Activated CD8-positive, alpha-beta T cell treated with anti-CD3 and anti-CD28 coated beads, Interleukin-2, amount 10 ng/mL, durations not matched to agents 7 days and 5 days (primary cell): ENCODE results near the gene PDGFRB. TPM values are rescaled to one million over a fixed set of nuclear protein-coding genes. Genes with fewer than 3 reads are reported as not detected.

Source experiments
- ATAC-seq: fragments of 150-1000 bp; cut with Tn5 transposase; one replicate; pipeline ENCODE4 v1.10.0; 2021; ENCODE audit warnings: moderate library complexity
- CTCF ChIA-PET: fragments of 350-600 bp; sonication (Branson Sonifier 250); formaldehyde crosslinking; loops from one replicate; lab custom pipeline; 2021; ENCODE audit warnings: antibody characterized with exemption; lab: Charles Lee
- POLR2A ChIA-PET: fragments of 350-600 bp; sonication (Branson Sonifier 250); formaldehyde crosslinking; loops from one replicate; lab custom pipeline; 2021; ENCODE audit warnings: antibody characterized with exemption; lab: Charles Lee
- DNase-seq: peaks from one replicate; pipeline ENCODE4 v3.0.0-alpha.2; 2020
- H3K27ac Mint-ChIP-seq: one replicate; pipeline ENCODE4 v1.8.0; 2021; ENCODE audit warnings: mild to moderate bottlenecking, mixed read lengths
- H3K27me3 Mint-ChIP-seq: one replicate; pipeline ENCODE4 v1.8.0; 2021; ENCODE audit warnings: low read depth, mixed read lengths
- H3K36me3 Mint-ChIP-seq: one replicate; pipeline ENCODE4 v1.8.0; 2021; ENCODE audit warnings: low read depth, mixed read lengths
- H3K4me1 Mint-ChIP-seq: one replicate; pipeline ENCODE4 v1.8.0; 2021; ENCODE audit warnings: low read depth, mixed read lengths
- H3K4me3 Mint-ChIP-seq: one replicate; pipeline ENCODE4 v1.8.0; 2021; ENCODE audit warnings: mild to moderate bottlenecking, mixed read lengths
- H3K9me3 Mint-ChIP-seq: one replicate; pipeline ENCODE4 v1.8.0; 2022; ENCODE audit warnings: mixed read lengths; ENCODE audit not compliant: insufficient read depth
- total RNA-seq, 2 experiments: library from RNA; stranded (reverse); gene quantifications; one replicate each; pipeline ENCODE4 v1.2.3, GENCODE V29; 2021

The PDGFRB gene
- total RNA-seq, 2 experiments from 2014 or later, result 47.0 to 49.0 TPM

- Mint-ChIP-seq H3K27ac (no peak overlapping the region), H3K36me3 (no peaks in the 10 kb centered on the region), H3K9me3 (no peaks in the 10 kb centered on the region), H3K4me1 (peaks cover 1% of the 10 kb centered on the region), H3K27me3 (peaks cover 12% of the 10 kb centered on the region), H3K4me3 (no peak overlapping the region)
- POLR2A ChIA-PET, result no interaction called here
- peak; percentile 4 for DNase-seq
- no peak for ATAC-seq
- CTCF ChIA-PET, result no interaction called here
Measured at GRCh38 chr5:150073677-150074076, 82.0 kb downstream of the PDGFRB start.

GRCh38 chr5:150073086-150073625, 82.5 kb downstream of the PDGFRB start:
- DNase-seq (no peak), ATAC-seq (no peak)
- Mint-ChIP-seq H3K36me3 (no peaks in the 10 kb centered on the region), H3K4me1 (peaks cover 5% of the 10 kb centered on the region), H3K27me3 (peaks cover 8% of the 10 kb centered on the region), H3K27ac (no peak overlapping the region), H3K9me3 (no peaks in the 10 kb centered on the region), H3K4me3 (no peak overlapping the region)
- CTCF ChIA-PET, result no interaction called here
- POLR2A ChIA-PET, result no interaction called here

- DNase-seq, result no peak
- no peaks in the 10 kb centered on the region for H3K9me3 Mint-ChIP-seq
- CTCF ChIA-PET, result no interaction called here
- no peak for ATAC-seq
- no peaks in the 10 kb centered on the region for H3K36me3 Mint-ChIP-seq
- POLR2A ChIA-PET, result interaction anchor here (0.9 kb wide), 1 partner anchor 27 kb away, joined by 4 read pairs; no protein-coding TSS in a partner anchor
- no peak overlapping the region for H3K27ac Mint-ChIP-seq
- peaks cover 5% of the 10 kb centered on the region for H3K27me3 Mint-ChIP-seq
- no peak overlapping the region for H3K4me3 Mint-ChIP-seq
- peaks cover 26% of the 10 kb centered on the region for H3K4me1 Mint-ChIP-seq
Measured at GRCh38 chr5:150070821-150071220, 84.8 kb downstream of the PDGFRB start.

GRCh38 chr5:150069672-150070627, 85.7 kb downstream of the PDGFRB start:
- Mint-ChIP-seq H3K27ac (no peak overlapping the region), H3K4me3 (no peak overlapping the region), H3K36me3 (no peaks in the 10 kb centered on the region), H3K4me1 (peaks cover 26% of the 10 kb centered on the region), H3K9me3 (no peaks in the 10 kb centered on the region), H3K27me3 (peaks cover 5% of the 10 kb centered on the region)
- CTCF ChIA-PET, result no interaction called here
- no peak for ATAC-seq
- POLR2A ChIA-PET, result interaction anchor here (0.6 to 0.9 kb wide), 2 partner anchors 26 to 69 kb away, joined by 4 read pairs; partner anchors contain the start of gene HMGXB3
- no peak for DNase-seq

GRCh38 chr5:150068961-150069645, 86.5 kb downstream of the PDGFRB start:
- H3K27ac Mint-ChIP-seq, result no peak overlapping the region
- no peaks in the 10 kb centered on the region for H3K9me3 Mint-ChIP-seq
- no peak for DNase-seq
- no peaks in the 10 kb centered on the region for H3K36me3 Mint-ChIP-seq
- CTCF ChIA-PET, result no interaction called here
- no peak overlapping the region for H3K4me3 Mint-ChIP-seq
- POLR2A ChIA-PET, result interaction anchor here (0.6 to 1.0 kb wide), 2 partner anchors 68 to 227 kb away, joined by 3 to 4 read pairs; partner anchors contain the start of gene HMGXB3
- H3K27me3 Mint-ChIP-seq, result peaks cover 8% of the 10 kb centered on the region
- peaks cover 26% of the 10 kb centered on the region for H3K4me1 Mint-ChIP-seq
- no peak for ATAC-seq

- Mint-ChIP-seq H3K36me3 (no peaks in the 10 kb centered on the region), H3K4me3 (no peak overlapping the region), H3K27ac (no peak overlapping the region), H3K9me3 (no peaks in the 10 kb centered on the region), H3K4me1 (peaks cover 26% of the 10 kb centered on the region), H3K27me3 (peaks cover 15% of the 10 kb centered on the region)
- CTCF ChIA-PET, result no interaction called here
- no peak for ATAC-seq
- POLR2A ChIA-PET, result interaction anchor here (1.0 kb wide), 1 partner anchor 227 kb away, joined by 3 read pairs; no protein-coding TSS in a partner anchor
- DNase-seq, result no peak
Measured at GRCh38 chr5:150068472-150068871, 87.2 kb downstream of the PDGFRB start.

GRCh38 chr5:150068071-150068470, 87.6 kb downstream of the PDGFRB start:
- POLR2A ChIA-PET, result interaction anchor here (1.0 kb wide), 1 partner anchor 226 kb away, joined by 3 read pairs; no protein-coding TSS in a partner anchor
- ATAC-seq (no peak), DNase-seq (no peak)
- Mint-ChIP-seq H3K27ac (no peak overlapping the region), H3K36me3 (no peaks in the 10 kb centered on the region), H3K4me3 (no peak overlapping the region), H3K4me1 (peaks cover 26% of the 10 kb centered on the region), H3K9me3 (no peaks in the 10 kb centered on the region), H3K27me3 (peaks cover 17% of the 10 kb centered on the region)
- CTCF ChIA-PET, result no interaction called here

- H3K9me3 Mint-ChIP-seq, result no peaks in the 10 kb centered on the region
- POLR2A ChIA-PET, result no interaction called here
- H3K4me1 Mint-ChIP-seq, result peaks cover 26% of the 10 kb centered on the region
- H3K27ac Mint-ChIP-seq, result peak overlapping the region; percentile 67
- ATAC-seq (peak; percentile 31), DNase-seq (no peak)
- no peaks in the 10 kb centered on the region for H3K36me3 Mint-ChIP-seq
- peaks cover 12% of the 10 kb centered on the region for H3K27me3 Mint-ChIP-seq
- CTCF ChIA-PET, result no interaction called here
- H3K4me3 Mint-ChIP-seq, result no peak overlapping the region
Measured at GRCh38 chr5:150067405-150067960, 88.2 kb downstream of the PDGFRB start.

- POLR2A ChIA-PET, result no interaction called here
- Mint-ChIP-seq H3K9me3 (no peaks in the 10 kb centered on the region), H3K4me1 (peaks cover 26% of the 10 kb centered on the region), H3K4me3 (no peak overlapping the region), H3K36me3 (no peaks in the 10 kb centered on the region), H3K27me3 (peaks cover 12% of the 10 kb centered on the region), H3K27ac (peak overlapping the region; percentile 67)
- ATAC-seq, result peak; percentile 59
- DNase-seq, result no peak
- CTCF ChIA-PET, result interaction anchor here (1.5 kb wide), 1 partner anchor 56 kb away, joined by 4 read pairs; no protein-coding TSS in a partner anchor
Measured at GRCh38 chr5:150066901-150067396, 88.7 kb downstream of the PDGFRB start.

GRCh38 chr5:150066436-150066835, 89.2 kb downstream of the PDGFRB start:
- DNase-seq, result no peak
- peak overlapping the region; percentile 67 for H3K27ac Mint-ChIP-seq

GRCh38 chr5:150065886-150066285, 89.8 kb downstream of the PDGFRB start:
- POLR2A ChIA-PET, result interaction anchor here (0.7 to 1.0 kb wide), 2 partner anchors 9 to 347 kb away, joined by 3 read pairs; partner anchors contain the start of gene CD74
- H3K4me3 Mint-ChIP-seq, result no peak overlapping the region
- no peak overlapping the region for H3K27ac Mint-ChIP-seq
- H3K4me1 Mint-ChIP-seq, result peaks cover 26% of the 10 kb centered on the region
- peaks cover 12% of the 10 kb centered on the region for H3K27me3 Mint-ChIP-seq
- H3K36me3 Mint-ChIP-seq, result no peaks in the 10 kb centered on the region
- ATAC-seq (no peak), DNase-seq (no peak)
- H3K9me3 Mint-ChIP-seq, result no peaks in the 10 kb centered on the region
- CTCF ChIA-PET, result interaction anchor here (1.5 kb wide), 1 partner anchor 57 kb away, joined by 4 read pairs; no protein-coding TSS in a partner anchor

More at GRCh38 chr5:150066436-150066835, 89.2 kb downstream of the PDGFRB start:
- H3K36me3 Mint-ChIP-seq, result no peaks in the 10 kb centered on the region
- H3K4me1 Mint-ChIP-seq, result peaks cover 26% of the 10 kb centered on the region
- no peak overlapping the region for H3K4me3 Mint-ChIP-seq
- ChIA-PET POLR2A (interaction anchor here (1.0 kb wide), 1 partner anchor 346 kb away, joined by 3 read pairs; the partner anchor contains the start of gene CD74), CTCF (interaction anchor here (1.5 kb wide), 1 partner anchor 56 kb away, joined by 4 read pairs; no protein-coding TSS in a partner anchor)
- H3K27me3 Mint-ChIP-seq, result peaks cover 12% of the 10 kb centered on the region
- ATAC-seq, result no peak
- H3K9me3 Mint-ChIP-seq, result no peaks in the 10 kb centered on the region
